ENCODE data around the gene GNB3.

GRCh38 chr12:6829536-6830220, 11.0 kb upstream of the GNB3 start:
- no peak for TF ChIP-seq EP300 (IDR thresholded peaks at IDR 0.05)
- TF ChIP-seq CTCF (IDR thresholded peaks at IDR 0.05): peak in 1 of 7 experiments; percentile 8
- TF ChIP-seq POLR2AphosphoS5 (IDR thresholded peaks at IDR 0.05): no peak

Data from stomach (tissue), 4 donors.